Fibroblast of lung (primary cell): ENCODE measurements around the gene IGF1R. TPM values are rescaled to one million over a fixed set of nuclear protein-coding genes. Genes with fewer than 3 reads are reported as not detected.

Source experiments
- DNase-seq, 2 donors: peaks; one replicate each; pipeline versions ENCODE4 v3.0.0 to v3.0.0-alpha.2; 2010; ENCODE audit warnings: low read depth in 2 of 2
- H2AFZ ChIP-seq: 2 replicates; pipeline ENCODE4 v1.5.1; 2012; ENCODE audit warnings: low read length, control low read depth, inconsistent platforms
- H3K27ac ChIP-seq: 2 replicates; pipeline ENCODE4 v1.5.1; 2011; ENCODE audit warnings: low read length, control low read depth; ENCODE audit not compliant: insufficient read depth
- H3K27me3 ChIP-seq: 2 replicates; pipeline ENCODE4 v1.5.1; 2011; ENCODE audit warnings: mild to moderate bottlenecking, low read length; ENCODE audit not compliant: control insufficient read depth, insufficient read depth
- H3K36me3 ChIP-seq: 2 replicates; pipeline ENCODE4 v1.5.1; 2011; ENCODE audit warnings: low read length; ENCODE audit not compliant: control insufficient read depth, insufficient read depth
- H3K4me1 ChIP-seq: 2 replicates; pipeline ENCODE4 v1.5.1; 2011; ENCODE audit warnings: low read length; ENCODE audit not compliant: control insufficient read depth, insufficient read depth; ENCODE audit errors: extremely low read depth
- H3K4me2 ChIP-seq: 2 replicates; pipeline ENCODE4 v1.5.1; 2011; ENCODE audit warnings: low read length, control low read depth; ENCODE audit not compliant: insufficient read depth; ENCODE audit errors: extremely low read depth
- H3K4me3 ChIP-seq, 4 experiments: fragments of 200-600 bp in 1 of 4; sonication (generic) in 1 of 4; replicated peaks in 1 of 4; 2 replicates each; pipeline ENCODE4 v1.5.1; 2011 to 2016; ENCODE audit warnings: low read length in 4 of 4, low read depth in 3 of 4, mild to moderate bottlenecking in 3 of 4, control low read depth in 2 of 4, inconsistent platforms in 1 of 4, mixed read lengths in 1 of 4; ENCODE audit not compliant: insufficient read depth in 1 of 4; ENCODE audit errors: control extremely low read depth in 1 of 4
- H3K79me2 ChIP-seq: 2 replicates; pipeline ENCODE4 v1.5.1; 2012; ENCODE audit warnings: mild to moderate bottlenecking, low read length, inconsistent platforms; ENCODE audit not compliant: control insufficient read depth, insufficient read depth
- H3K9ac ChIP-seq: 2 replicates; pipeline ENCODE4 v1.5.1; 2011; ENCODE audit warnings: mild to moderate bottlenecking, low read length, control low read depth; ENCODE audit not compliant: insufficient read depth
- H3K9me3 ChIP-seq: 2 replicates; pipeline ENCODE4 v1.5.1; 2012; ENCODE audit warnings: low read depth, low read length; ENCODE audit not compliant: control insufficient read depth, insufficient read depth
- H4K20me1 ChIP-seq: 2 replicates; pipeline ENCODE4 v1.5.1; 2011; ENCODE audit warnings: low read length; ENCODE audit not compliant: control insufficient read depth, insufficient read depth; ENCODE audit errors: extremely low read depth
- EZH2 ChIP-seq: IDR thresholded peaks from 2 replicates; pipeline ENCODE4 v1.5.1; 2012; ENCODE audit warnings: low read length, control low read depth, mild to moderate bottlenecking; ENCODE audit errors: missing control alignments
- polyA plus RNA-seq, 2 donors: library from polyadenylated mRNA; depleted of rRNA in 1 of 2; stranded (reverse) in 1 of 2; unstranded in 1 of 2; fragments of >200 nt; gene quantifications; 2 replicates each; pipeline ENCODE4 v1.2.1, GENCODE V29; 2011 to 2012; ENCODE audit warnings: missing spikeins in 1 of 2
- total RNA-seq: library from RNA; depleted of rRNA; stranded (reverse); fragments of >200 nt; gene quantifications from 2 replicates; pipeline ENCODE4 v1.2.1, GENCODE V29; 2014
- TF ChIP-seq, protein P1 (sequence below), 2 donors: IDR thresholded peaks in 1 of 2; conservative IDR thresholded peaks in 1 of 2; 1 replicate in 1 of 2; 2 replicates in 1 of 2; pipeline ENCODE4 v1.5.1; 2011 to 2012; ENCODE audit warnings: low read length in 2 of 2, control low read depth in 1 of 2, inconsistent platforms in 1 of 2, low read depth in 1 of 2, mild to moderate bottlenecking in 1 of 2

IGF1R gene
- total and polyA plus RNA-seq, 2 donors (not counting 1 experiment from before 2014, with no cell fraction given) = 14.6 to 28.6 TPM

DNA sequence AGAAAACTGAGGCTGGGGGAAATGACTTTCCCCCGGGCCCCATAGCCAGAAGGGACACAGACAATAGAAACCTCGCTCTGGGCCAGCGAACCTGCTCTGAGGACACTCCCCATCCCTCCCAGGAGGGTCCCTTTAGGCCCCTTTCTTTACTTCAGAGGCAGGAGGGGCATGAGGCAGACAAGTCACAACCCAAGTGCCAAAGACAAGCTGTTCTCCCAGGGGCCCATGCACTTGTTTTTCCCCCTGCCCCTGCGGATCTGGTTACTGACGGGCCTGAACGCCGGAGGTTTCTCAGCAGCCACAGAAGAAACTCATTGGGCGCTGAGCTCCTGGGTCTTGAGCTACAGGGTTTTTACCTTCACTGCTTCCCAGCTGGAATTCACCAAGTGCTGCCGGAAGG, 349.4 kb downstream of the IGF1R start:
- TF ChIP-seq EZH2 = no peak
- TF ChIP-seq, protein P1, sequence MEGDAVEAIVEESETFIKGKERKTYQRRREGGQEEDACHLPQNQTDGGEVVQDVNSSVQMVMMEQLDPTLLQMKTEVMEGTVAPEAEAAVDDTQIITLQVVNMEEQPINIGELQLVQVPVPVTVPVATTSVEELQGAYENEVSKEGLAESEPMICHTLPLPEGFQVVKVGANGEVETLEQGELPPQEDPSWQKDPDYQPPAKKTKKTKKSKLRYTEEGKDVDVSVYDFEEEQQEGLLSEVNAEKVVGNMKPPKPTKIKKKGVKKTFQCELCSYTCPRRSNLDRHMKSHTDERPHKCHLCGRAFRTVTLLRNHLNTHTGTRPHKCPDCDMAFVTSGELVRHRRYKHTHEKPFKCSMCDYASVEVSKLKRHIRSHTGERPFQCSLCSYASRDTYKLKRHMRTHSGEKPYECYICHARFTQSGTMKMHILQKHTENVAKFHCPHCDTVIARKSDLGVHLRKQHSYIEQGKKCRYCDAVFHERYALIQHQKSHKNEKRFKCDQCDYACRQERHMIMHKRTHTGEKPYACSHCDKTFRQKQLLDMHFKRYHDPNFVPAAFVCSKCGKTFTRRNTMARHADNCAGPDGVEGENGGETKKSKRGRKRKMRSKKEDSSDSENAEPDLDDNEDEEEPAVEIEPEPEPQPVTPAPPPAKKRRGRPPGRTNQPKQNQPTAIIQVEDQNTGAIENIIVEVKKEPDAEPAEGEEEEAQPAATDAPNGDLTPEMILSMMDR (conservative IDR thresholded peaks at IDR 0.05 in 1 of 2, IDR thresholded peaks at IDR 0.05 in 1 of 2; ENCODE audit: low read depth in 1 of 2, low read length in 2 of 2) = no peak
- H3K4me2 ChIP-seq = no peak overlapping the region
- DNase-seq = no peak
- no peaks in the 10 kb centered on the region for H3K36me3 ChIP-seq
- H2AFZ ChIP-seq = no peak overlapping the region
- H3K27me3 ChIP-seq = peaks cover 6% of the 10 kb centered on the region
- no peaks in the 10 kb centered on the region for H3K9me3 ChIP-seq
- no peaks in the 10 kb centered on the region for H4K20me1 ChIP-seq
- H3K4me3 ChIP-seq = no peak overlapping the region
- no peak overlapping the region for H3K9ac ChIP-seq
- no peaks in the 10 kb centered on the region for H3K79me2 ChIP-seq
- H3K4me1 ChIP-seq = no peaks in the 10 kb centered on the region
- H3K27ac ChIP-seq = no peak overlapping the region

DNA sequence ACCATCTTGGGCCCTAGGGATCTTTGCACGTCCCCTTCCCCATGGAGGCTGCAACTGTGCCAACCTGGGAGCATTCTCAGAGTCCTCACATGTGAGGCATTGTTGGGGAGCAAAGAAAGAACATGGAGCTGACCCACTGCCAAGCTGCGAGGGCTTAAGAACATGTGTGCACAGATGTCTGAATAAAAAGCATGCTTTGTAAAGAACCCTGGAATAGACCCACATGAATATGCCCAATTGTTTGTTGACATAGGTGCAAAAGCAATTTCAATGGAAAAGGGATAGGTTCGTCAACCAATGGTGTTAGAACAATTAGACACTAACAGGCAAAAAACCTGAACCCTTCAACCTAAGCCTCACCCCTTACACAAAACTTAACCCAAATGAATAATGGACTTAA, 349.9 kb downstream of the IGF1R start:
- Histone ChIP-seq H3K79me2 (no peaks in the 10 kb centered on the region), H3K4me1 (no peaks in the 10 kb centered on the region), H3K9ac (no peak overlapping the region), H3K27me3 (peaks cover 6% of the 10 kb centered on the region), H3K36me3 (no peaks in the 10 kb centered on the region), H4K20me1 (no peaks in the 10 kb centered on the region), H3K4me2 (no peak overlapping the region), H3K9me3 (no peaks in the 10 kb centered on the region), H3K4me3 (no peak overlapping the region), H3K27ac (no peak overlapping the region), H2AFZ (no peak overlapping the region)
- no peak for DNase-seq
- no peak for TF ChIP-seq EZH2
- TF ChIP-seq, protein P1 (conservative IDR thresholded peaks at IDR 0.05 in 1 of 2, IDR thresholded peaks at IDR 0.05 in 1 of 2; ENCODE audit: low read depth in 1 of 2, low read length in 2 of 2) = no peak

DNA sequence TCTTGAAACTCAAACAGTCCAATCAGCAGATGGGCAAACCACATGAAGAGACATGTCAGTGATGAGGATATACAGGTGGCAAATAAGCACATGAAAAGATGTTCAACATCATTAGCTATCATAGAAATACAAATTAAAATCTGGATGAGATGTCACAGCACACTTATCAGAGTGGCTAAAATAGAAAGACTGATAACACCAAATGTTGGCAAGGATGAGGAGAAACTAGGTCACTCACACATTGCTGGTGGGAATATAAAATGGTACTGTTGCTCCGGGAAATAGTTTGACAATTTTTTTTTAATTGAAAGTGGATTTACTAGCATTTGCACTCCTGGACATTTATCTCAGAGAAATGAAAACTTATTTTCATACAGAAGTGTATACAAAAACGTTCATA, 350.9 kb downstream of the IGF1R start:
- Histone ChIP-seq H3K4me1 (no peaks in the 10 kb centered on the region), H3K79me2 (no peaks in the 10 kb centered on the region), H3K27ac (no peak overlapping the region), H3K27me3 (peaks cover 6% of the 10 kb centered on the region), H4K20me1 (no peaks in the 10 kb centered on the region), H3K4me3 (no peak overlapping the region), H2AFZ (no peak overlapping the region), H3K4me2 (no peak overlapping the region), H3K9ac (no peak overlapping the region), H3K36me3 (no peaks in the 10 kb centered on the region), H3K9me3 (no peaks in the 10 kb centered on the region)
- DNase-seq = no peak
- TF ChIP-seq, protein P1 (conservative IDR thresholded peaks at IDR 0.05 in 1 of 2, IDR thresholded peaks at IDR 0.05 in 1 of 2; ENCODE audit: low read depth in 1 of 2, low read length in 2 of 2) = no peak
- no peak for TF ChIP-seq EZH2
